ENCODE measurements around the gene TUB.

- TF ChIP-seq ZNF24 (tag by site-specific recombination; IDR thresholded peaks at IDR 0.05) (no peak), ZNF132 (tag by site-specific recombination; IDR thresholded peaks at IDR 0.05; ENCODE audit: borderline replicate concordance) (no peak), ZNF664 (tag by site-specific recombination; IDR thresholded peaks at IDR 0.05) (no peak), ZNF645 (tag by site-specific recombination; IDR thresholded peaks at IDR 0.05) (no peak), CTCF (tag by site-specific recombination; IDR thresholded peaks at IDR 0.05) (no peak), ZNF280C (tag by site-specific recombination; IDR thresholded peaks at IDR 0.05) (no peak), YY1 (tag by site-specific recombination; IDR thresholded peaks at IDR 0.05) (no peak), ZNF398 (tag by site-specific recombination; IDR thresholded peaks at IDR 0.05) (no peak), SP2 (tag by site-specific recombination; IDR thresholded peaks at IDR 0.05) (no peak), ZBTB48 (tag by site-specific recombination; IDR thresholded peaks at IDR 0.05) (no peak)
Measured at GRCh38 chr11:8102965-8103364, 22.0 kb downstream of the TUB start.
